GM20000 (cell line): ENCODE data around the gene MSI2.
A peak's percentile ranks its signal among the peaks of the same experiment; 100 is the strongest.

Source experiments
- DNase-seq: peaks from one replicate; pipeline ENCODE4 v3.0.0; 2012; ENCODE audit warnings: low spot score
- TF ChIP-seq, protein P1 (sequence below): IDR thresholded peaks from 2 replicates; pipeline ENCODE4 v1.5.1; 2012; ENCODE audit warnings: mild to moderate bottlenecking, control low read depth; ENCODE audit errors: extremely low read depth, missing control alignments

MSI2 gene

GRCh38 chr17:57247261-57247660 is 9.1 kb upstream of the MSI2 start:
- TF ChIP-seq, protein P1, sequence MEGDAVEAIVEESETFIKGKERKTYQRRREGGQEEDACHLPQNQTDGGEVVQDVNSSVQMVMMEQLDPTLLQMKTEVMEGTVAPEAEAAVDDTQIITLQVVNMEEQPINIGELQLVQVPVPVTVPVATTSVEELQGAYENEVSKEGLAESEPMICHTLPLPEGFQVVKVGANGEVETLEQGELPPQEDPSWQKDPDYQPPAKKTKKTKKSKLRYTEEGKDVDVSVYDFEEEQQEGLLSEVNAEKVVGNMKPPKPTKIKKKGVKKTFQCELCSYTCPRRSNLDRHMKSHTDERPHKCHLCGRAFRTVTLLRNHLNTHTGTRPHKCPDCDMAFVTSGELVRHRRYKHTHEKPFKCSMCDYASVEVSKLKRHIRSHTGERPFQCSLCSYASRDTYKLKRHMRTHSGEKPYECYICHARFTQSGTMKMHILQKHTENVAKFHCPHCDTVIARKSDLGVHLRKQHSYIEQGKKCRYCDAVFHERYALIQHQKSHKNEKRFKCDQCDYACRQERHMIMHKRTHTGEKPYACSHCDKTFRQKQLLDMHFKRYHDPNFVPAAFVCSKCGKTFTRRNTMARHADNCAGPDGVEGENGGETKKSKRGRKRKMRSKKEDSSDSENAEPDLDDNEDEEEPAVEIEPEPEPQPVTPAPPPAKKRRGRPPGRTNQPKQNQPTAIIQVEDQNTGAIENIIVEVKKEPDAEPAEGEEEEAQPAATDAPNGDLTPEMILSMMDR, result no peak
- no peak for DNase-seq

GRCh38 chr17:57247913-57248312 is 8.4 kb upstream of the MSI2 start:
- DNase-seq, result no peak
- TF ChIP-seq, protein P1, result no peak

- TF ChIP-seq, protein P1, result no peak
- no peak for DNase-seq
Observed at GRCh38 chr17:57249520-57249919, 6.8 kb upstream of the MSI2 start.

DNA sequence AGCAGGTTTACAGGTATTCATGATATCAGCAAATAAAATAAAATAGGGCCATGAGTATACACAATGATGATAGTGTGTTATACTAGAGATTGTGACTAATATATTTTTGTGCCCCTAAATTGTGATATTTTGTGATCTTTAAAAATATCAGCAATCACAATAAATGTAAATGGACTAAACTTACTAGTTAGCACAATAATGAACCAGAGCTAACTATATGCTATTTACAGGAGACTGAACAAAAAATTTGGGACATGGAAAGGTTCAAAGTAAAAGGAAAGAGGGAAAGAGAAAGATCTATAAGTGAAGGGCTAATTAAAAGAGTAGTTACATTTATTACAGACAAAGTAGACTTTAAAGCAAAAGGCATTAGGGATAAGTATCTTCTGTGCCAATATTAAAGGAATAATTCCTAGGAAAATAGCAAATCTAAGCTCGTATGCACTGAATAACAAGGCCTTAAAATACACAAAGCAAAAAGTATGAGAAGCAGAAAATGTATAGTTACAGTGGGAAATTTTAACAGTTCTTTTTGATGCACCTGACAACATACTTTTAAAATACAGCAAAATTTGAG is 5.0 kb upstream of the MSI2 start:
- TF ChIP-seq, protein P1, result no peak

GRCh38 chr17:57253362-57254065 is 2.8 kb upstream of the MSI2 start:
- TF ChIP-seq, protein P1, result no peak
- DNase-seq, result no peak

More for the DNA sequence above, 5.0 kb upstream of the MSI2 start:
- no peak for DNase-seq

- TF ChIP-seq, protein P1, result no peak
- DNase-seq, result no peak
Observed at GRCh38 chr17:57255182-57255775, 1.0 kb upstream of the MSI2 start.

DNA sequence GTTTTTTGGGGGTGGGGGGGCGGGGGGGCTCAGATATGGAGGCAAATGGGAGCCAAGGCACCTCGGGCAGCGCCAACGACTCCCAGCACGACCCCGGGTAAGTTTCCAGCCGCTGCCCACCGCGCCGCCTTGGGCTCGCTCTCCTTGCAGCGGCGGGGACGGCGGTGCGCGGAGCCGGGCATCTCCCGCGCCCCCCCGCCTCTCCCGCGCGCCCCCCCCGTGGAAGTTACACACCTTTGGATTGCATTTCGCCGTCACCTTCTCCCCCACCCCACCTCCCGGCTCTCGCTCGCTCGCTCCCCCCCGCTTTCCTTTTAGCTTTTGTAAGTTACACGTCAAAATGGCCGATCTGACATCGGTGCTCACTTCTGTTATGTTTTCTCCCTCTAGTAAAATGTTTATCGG is 387 bp downstream of the MSI2 start:
- DNase-seq, result peak; percentile 32

More for the DNA sequence above, 387 bp downstream of the MSI2 start:
- TF ChIP-seq, protein P1, result no peak
